Activated T-cell treated with anti-CD3 and anti-CD28 coated beads for 48 hours (primary cell): ENCODE results near the gene EIPR1.
"Not testable (repeated sequence)": the region's sequence is repeated elsewhere in the genome, so short reads cannot be mapped to it uniquely, and the experiment has no call there.

ENCODE experiments used
- DNase-seq: peaks from one replicate; pipeline ENCODE4 v3.0.0-alpha.2; 2020; ENCODE audit warnings: low read depth

The EIPR1 gene

DNA sequence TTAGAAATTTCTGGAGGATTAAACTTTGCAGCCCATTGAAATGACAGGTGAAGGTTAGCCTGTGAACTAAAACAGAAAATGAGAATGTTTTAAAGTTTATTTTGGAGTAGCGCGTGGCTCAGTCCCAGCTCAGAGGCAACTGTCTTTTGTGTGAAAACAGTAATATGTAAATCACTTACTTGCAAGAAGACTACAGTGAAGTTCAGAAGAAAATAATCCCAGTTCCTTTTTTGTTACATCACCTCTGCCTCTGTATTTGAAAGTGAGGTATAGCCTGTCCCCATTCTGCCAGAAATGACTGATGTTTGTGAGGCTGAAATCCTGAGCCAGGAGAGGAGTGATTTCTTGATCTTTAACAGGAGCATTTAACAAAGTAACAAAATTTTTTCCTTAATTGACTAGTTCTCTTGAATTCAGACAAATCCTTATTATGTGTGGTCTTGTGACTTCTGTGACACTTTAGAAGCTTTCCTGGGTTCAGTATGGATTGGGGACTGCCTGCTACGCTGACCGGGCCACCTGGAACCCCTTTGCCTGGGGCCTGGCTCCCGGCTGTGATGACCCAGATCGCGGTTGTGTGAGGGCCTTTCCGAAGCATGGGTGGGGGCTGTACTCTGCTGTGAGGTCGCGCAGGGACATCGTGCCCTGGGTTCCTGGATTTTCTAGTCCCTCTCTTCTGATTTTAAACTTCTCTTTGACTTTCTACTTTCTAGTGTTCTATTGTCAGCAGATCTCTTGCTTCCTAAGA lies 26.1 kb upstream of the EIPR1 start:
- DNase-seq: no peak

GRCh38 chr2:3399829-3400228 lies 22.2 kb upstream of the EIPR1 start:
- no peak for DNase-seq

- no peak for DNase-seq
Observed at GRCh38 chr2:3399381-3399780, 21.8 kb upstream of the EIPR1 start.

DNA sequence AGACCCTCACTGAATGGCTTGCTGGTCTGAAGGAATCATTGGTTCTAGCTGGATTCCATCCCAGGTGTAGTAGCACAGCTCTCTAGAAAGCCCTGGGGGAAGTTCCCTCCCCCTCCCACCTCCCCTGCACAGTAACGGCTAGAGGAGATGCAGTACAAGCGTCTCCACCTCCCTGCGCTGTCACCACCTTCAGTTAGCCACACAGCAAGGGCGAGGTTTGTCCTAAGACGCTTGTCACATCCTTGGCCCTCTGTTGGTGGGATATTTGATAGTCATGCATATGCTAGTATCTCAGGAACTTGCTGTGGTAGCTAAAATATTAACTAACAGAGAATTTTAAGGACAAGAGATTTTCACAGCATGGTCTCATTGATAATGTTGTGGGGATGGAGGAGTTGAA lies 21.2 kb upstream of the EIPR1 start:
- DNase-seq: no peak

DNA sequence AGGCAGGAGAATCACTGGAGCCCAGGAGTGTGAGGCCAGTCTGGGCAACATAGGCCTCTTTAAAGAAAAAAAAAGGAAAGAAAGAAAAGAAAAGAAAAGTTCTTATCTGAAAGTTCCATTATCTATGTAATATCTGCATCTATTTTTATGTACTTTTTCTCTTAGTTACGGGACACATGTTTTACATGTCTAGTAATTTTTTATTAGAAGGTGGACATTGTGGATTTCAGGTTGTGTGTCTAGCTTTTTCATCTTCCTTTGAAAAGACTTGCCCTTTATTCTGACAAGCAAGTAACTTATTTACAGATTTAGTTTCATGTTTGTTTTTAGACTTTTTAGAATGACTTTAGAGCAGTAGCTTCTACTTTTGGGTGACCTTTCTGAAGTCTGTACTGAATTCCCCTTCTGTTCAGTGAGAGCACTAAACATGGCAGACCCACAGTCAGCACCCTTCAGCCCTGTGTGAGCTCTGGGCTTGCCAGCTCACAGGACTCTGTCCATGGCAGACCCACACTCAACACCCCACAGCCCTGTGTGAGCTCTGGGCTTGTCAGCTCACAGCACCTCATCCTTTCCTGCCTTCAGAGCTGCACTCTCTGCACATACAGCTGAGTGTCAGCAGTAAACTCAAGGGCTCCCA lies 19.4 kb upstream of the EIPR1 start:
- DNase-seq: no peak

DNA sequence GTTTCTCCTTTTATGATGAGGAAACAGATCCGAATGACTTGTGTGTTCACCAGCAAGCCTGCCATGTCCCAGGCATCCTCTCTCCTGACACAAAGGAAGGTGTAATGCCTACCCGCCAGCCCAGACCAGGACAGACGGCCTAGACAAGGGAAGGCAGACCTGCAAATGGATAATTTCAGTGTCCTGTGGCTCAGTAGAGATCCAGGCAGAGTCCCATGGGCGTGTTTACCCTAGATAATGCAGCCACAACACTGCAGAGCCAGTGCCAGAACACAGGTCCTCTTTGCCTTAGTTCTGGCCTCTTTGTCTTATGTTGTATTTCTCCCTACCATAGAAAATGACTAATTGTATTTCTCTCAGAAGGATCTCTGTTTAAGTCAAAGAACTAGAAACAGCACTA lies 14.6 kb upstream of the EIPR1 start:
- DNase-seq: no peak

DNA sequence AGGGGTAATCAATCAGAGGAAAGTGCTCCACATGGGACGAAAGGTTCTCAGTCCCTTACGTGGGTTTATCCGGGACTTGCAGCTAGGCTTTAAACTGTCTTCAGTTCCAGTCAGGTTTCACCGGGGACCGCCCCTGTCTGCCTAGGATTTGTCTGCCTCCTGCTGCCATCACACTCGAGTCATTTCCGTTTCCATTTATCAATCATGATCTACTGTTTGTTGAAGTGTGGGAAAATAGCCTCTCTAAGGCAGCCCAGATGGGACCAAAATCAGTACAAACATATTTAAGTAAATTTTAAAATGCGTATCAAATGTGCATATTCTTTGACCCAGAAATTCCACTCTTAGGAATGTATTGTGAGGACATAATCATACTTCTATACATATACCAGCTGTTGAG lies 12.4 kb upstream of the EIPR1 start:
- no peak for DNase-seq

- DNase-seq: no peak
Observed at GRCh38 chr2:3389193-3389592, 11.6 kb upstream of the EIPR1 start.

GRCh38 chr2:3388412-3388738 lies 10.8 kb upstream of the EIPR1 start:
- DNase-seq: no peak

DNA sequence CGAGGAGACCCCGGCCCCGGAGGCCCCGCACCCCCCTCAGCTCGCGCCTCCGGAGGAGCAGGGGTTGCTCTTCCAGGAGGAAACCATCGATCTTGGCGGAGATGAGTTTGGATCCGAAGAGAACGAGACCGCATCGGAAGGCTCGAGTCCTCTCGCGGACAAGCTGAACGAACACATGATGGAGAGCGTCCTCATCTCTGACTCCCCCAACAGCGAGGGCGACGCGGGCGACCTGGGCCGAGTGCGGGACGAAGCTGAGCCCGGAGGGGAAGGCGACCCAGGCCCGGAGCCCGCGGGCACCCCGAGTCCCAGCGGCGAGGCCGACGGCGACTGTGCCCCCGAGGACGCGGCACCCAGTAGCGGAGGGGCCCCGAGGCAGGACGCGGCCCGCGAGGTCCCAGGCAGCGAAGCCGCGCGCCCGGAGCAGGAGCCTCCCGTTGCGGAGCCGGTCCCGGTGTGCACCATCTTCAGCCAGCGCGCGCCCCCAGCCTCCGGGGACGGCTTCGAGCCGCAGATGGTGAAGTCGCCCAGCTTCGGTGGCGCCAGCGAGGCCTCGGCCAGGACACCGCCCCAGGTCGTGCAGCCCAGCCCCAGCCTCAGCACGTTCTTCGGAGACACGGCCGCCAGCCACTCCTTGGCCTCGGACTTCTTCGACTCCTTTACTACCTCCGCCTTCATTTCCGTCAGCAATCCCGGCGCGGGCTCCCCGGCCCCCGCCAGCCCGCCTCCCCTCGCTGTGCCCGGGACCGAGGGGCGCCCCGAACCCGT lies 10.2 kb upstream of the EIPR1 start:
- no peak for DNase-seq

DNA sequence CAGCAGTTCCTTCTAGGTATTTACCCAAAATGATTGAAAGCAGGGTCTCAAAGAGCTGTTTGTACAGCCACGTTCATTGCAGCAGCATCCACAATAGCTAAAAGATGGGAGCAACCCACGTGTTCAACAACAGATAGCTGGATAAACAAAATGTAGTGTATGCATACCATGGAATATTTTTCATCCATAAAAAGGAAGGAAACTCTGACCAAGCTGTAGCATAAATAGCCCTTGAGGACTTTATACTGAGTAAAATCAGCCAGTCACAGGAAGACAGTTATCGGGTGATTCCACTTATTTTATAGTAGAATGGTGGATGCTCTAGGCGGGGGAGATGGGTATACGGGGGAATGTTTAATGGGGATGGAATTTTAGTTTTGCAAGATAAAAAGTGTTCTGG lies 9.4 kb upstream of the EIPR1 start:
- no peak for DNase-seq

GRCh38 chr2:3386448-3386958 lies 8.9 kb upstream of the EIPR1 start:
- DNase-seq: no peak

DNA sequence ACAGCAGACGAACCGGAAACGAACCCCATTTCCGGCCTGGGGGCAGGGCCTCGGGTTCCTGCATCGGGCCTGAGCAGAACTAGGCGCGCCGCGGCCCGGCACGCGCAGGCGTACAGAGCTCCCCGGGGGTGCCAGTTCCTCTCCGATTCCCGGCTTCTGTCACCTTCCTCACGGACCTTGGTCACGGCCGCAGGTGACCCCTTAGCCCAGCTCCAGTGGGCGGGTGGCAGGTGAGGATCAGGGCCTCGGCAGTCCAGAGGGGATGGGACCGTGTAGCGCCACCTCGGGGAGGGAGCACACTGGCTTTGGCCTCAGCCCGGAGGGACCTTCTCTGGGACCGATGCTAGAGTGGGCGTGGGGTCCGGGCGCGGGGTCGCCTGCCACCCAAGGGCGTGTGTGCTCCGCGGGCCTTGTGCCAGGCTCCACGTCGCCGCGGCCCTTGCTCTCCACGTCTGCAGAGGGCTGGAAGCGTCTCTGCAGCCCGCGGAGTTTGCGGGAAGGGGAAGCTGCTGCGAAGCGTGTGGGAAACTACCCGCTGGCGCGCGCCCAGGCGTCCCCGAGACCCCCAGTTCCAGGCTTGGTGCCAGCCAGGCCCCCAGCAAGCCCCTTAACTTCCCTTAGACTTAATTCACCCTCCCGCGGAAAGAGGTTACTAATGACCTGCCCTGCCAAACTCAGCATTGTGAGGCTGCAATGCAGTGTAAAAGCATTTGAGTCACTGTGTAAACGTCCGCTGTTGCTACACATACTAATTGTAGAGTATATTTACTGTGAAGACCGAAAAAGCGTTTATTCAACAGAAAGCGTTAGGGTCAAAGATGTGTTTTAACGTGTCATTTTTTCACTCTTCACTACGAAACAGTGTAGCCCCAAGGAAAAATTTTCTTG lies 2.3 kb upstream of the EIPR1 start, which contains the start of gene TRAPPC12:
TRAPPC12 (plus strand) TSS at position 48 of the 888 bp plus-strand sequence. CDS start 7,930 bp downstream, outside the sequence.
- DNase-seq: peak; percentile 90

- no peak for DNase-seq
Observed at GRCh38 chr2:3379339-3379646, 1.7 kb upstream of the EIPR1 start.

- peak; percentile 28 for DNase-seq
Observed at GRCh38 chr2:3377279-3377611, 373 bp downstream of the EIPR1 start.

DNA sequence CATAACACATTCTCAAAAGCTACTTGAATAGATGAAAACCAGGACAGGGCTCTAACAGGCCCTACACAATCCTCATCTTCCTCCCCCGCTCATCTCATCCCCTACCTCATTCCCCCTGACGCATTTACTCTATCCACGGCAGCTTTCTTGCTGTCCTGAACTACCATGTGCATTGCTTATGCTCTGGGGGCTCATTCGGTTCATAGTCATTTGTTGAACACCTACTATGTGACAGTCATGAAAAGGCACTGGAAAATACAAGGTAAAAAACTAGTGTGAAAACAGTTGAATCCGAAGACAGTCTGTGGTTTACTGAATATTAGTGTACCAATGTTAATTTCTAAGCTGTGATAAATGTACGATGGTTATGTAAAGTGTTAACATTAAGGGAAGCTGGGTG lies 797 bp downstream of the EIPR1 start:
- no peak for DNase-seq

GRCh38 chr2:3369340-3370181 lies 8.1 kb downstream of the EIPR1 start:
- not testable (repeated sequence) for DNase-seq

- no peak for DNase-seq
Observed at GRCh38 chr2:3368261-3368722, 9.3 kb downstream of the EIPR1 start.

DNA sequence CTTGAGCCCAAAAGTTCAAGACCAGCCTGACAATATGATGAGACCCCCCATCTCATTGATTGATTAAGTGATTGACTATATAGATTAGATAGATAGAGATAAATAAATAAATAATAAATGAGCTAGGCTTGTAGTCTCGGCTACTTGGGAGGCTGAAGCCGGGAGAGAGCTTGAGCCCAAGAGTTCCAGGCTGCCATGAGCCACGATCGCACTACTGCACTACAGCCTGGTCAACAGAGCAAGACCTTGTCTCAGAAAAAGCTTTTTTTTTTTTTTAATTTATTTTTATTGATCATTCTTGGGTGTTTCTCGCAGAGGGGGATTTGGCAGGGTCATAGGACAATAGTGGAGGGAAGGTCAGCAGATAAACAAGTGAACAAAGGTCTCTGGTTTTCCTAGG lies 12.4 kb downstream of the EIPR1 start:
- DNase-seq: no peak

GRCh38 chr2:3361518-3362389 lies 15.9 kb downstream of the EIPR1 start:
- no peak for DNase-seq
